RPMI7951 (cell line): ENCODE measurements around the gene EOGT. TPM values are rescaled to one million over a fixed set of nuclear protein-coding genes. Genes with fewer than 3 reads are reported as not detected.

Experiments
- DNase-seq: peaks from one replicate; pipeline ENCODE4 v3.0.0-alpha.2; 2012; ENCODE audit warnings: low read depth
- total RNA-seq: library from RNA; depleted of rRNA; stranded (reverse); fragments of >200 nt; shearing (Covaris generic); gene quantifications from 2 replicates; pipeline ENCODE4 v1.2.3, GENCODE V29; 2014; rRNA removed

The EOGT gene
- total RNA-seq: 41.7 and 43.0 TPM in 2 replicates

GRCh38 chr3:69013253-69014021, at the start of gene EOGT:
Gene EOGT (minus strand): TSS chr3:69013684. CDS start chr3:69009846, 3,838 bp downstream.
- DNase-seq: peak; percentile 85

DNA sequence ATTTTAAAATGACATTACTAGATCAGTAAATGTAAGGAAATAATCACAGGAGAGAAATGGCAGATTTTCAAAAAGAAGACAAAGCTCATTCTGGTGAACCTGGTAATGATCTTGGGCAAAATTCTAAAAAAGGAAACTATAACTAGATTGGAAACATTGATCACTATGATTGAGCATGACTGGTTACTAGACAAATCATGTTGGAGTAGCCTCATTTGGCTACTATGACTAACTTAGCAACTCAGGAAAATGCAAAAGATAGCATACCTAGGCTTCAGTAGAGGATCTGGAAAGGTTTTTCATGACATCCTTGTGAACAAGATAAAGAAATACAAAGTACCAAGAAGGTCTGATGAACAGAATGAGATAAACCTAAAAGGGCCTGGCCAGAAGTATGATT, 46.2 kb upstream of the EOGT start:
- DNase-seq: no peak

DNA sequence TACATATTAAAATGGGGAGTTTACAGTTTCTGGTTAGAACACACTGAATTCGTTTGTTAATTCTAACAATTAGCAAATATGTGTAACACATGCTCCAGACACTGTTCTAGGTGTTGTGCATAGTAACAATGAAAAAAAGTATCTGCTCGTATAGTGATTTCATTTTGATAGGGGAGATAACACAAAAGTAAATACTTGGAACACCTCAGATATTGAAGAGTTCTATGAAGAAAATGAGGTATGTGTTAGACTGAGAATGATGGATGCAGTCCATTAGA, 45.4 kb upstream of the EOGT start:
- no peak for DNase-seq

DNA sequence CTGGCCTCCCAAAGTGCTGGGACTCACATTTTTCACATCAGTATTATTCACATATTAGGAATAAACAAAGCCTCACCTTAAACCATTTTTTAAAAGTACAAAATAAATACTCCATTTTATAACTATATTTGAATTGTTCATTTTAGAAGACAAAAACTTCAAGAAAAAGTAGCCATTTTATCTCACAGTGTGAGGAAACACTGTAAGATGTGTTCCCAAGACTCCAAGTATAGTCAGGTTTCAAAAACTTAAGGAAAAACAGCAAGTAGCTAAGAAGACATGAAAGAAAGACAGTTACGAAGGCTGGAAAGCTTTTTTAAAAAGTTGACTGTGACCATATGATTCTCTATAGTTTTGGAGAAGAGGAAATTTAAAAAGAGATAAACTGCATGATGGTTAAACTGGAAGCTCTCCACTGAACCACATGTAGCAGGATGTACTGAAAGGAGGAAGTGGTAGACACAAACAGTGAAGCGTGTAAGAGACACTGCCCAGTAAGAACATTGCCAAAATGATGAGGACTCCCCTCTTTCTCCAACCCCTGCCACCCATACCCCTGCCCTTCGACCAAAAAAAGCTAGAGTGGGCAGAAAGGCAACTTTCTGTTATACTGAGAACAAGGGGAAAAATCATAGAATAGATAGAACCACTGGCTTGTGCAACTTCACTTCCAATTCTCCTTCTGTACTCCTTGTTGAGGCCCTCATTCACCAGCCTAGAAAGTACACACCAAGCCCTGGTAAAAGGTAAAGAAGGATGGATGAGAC, 44.9 kb upstream of the EOGT start:
- no peak for DNase-seq

DNA sequence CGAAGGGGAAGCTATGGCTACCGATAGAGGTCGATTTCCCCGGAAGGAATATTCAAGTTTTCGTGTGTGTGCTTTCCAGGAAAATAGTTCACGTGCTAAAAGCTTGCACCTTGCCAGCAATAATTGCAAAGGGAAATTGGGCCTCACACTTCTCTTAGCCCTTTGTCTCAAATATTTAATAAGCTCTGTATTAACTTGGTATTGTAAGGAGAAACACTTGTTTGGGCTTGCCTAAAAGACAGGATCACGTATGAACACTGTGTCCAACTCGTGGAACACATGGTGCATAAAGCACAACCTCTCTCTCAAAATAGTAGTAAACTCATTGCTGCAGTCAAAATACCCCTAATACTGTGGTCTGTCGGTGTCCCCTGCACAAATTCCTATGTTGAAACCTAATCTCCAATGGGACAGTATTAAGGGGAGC, 39.0 kb upstream of the EOGT start:
- no peak for DNase-seq

GRCh38 chr3:69051756-69052471, 38.4 kb upstream of the EOGT start, which contains the start of gene TMF1:
Gene TMF1 (minus strand): TSS chr3:69052333. CDS start chr3:69052086, 247 bp downstream.
- peak; percentile 98 for DNase-seq

DNA sequence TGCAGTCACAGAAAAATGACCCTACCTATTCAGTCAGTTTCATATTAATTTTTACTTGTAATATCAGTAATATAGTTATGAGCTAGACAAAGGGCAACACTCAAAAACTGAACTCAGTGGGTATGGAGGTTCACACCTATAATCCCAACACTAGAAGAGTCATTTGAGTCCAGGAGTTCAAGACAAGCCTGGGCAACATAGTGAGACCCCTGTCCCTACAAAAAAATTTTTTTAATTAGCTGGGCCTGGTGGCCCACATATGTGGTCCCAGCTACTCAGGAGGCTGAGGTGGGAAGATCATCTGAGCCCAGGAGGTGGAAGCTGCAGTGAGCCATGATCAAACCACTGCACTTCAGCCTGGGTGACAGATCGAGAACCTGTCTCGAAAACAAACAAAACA, 35.5 kb upstream of the EOGT start:
- DNase-seq: no peak

DNA sequence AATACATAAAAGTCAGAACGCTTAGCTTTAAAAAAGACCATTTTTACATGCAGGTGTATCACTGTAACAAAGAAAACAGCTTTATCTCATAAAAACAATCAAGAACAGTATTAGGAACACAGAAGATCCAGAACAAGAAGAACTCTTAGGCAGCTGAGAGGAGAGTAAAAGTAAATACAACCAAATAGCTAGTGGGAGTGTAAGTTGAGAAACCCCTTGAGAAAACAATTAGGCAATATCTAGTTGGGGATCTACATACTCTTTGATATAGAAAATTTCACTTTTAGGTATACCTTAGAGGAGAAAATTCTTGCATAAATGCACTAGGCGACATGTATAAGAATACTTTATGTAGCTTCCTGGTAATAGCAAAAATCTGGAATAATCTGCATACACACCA, 31.1 kb upstream of the EOGT start:
- DNase-seq: no peak

DNA sequence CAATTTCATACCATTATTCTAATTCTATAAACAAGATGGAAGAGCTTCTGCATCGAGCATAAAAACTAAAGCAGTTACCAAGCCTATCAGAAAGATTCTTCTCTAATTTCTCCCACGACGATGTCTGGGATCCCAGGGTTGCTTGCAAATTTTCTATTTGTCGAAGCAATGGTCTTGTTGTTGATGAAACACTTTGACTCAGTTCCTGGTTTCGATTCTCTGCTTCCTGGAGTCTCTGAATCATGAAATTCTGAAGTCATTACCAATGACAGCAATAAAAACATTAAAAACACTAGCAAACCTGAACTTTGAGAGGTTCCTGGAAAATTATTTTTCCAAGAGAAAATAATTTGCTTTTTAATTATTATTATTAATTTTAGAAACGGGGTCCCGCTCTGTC, 20.0 kb upstream of the EOGT start:
- peak; percentile 76 for DNase-seq

DNA sequence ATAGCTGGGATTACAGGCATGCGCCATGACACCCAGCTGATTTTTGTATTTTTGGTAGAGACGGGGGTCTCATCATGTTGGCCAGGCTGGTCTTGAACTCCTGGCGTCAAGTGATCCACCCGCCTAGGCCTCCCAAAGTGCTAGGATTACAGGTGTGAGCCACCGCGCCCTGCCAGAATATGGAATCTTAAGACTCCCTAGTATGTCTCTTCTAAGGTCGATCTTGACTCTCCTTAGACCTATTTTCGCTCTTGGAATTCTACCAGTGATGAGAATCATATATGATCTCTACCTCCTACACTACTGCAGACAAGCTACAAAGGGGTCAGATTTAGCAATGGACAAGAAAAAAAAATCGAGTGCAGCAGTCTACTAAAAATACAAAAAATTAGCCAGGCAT, 19.3 kb upstream of the EOGT start:
- DNase-seq: no peak

DNA sequence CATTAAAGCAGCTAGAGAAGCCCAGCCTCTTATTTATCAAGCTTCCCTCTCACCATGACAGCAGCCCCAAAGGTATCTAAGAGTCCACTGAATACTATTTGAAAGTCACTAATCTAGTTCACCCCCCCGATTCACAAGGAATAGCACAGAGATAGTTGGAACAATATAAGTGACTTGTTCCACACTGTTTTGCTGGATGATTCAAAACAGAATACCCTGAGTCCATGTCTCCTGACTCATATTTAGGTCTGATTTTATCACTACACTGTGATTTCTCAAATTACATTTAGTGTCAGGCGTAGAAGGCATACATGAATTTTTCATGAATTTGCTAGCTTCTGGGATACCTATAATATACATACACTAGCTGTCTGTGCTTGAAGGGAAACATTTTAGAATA, 18.7 kb upstream of the EOGT start:
- peak; percentile 71 for DNase-seq

GRCh38 chr3:69031635-69032034, 18.2 kb upstream of the EOGT start:
- DNase-seq: no peak

DNA sequence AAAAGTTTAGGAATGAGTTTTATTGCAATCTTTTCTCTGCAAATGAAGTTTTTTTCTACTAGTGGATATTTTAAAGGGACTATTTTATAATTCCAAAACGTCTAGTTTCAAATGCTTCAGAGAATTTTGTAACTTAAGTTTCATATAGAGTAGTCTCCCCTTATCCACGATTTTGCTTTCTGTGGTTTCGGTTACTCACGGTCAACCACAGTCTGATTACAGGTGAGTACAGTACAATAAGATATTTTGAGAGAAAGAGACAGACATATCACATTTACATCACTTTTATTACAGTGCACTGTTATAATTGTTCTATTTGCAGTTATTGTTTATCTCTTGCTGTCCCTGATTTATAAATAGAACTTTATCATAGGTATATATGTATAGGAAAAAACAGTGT, 7.4 kb upstream of the EOGT start:
- DNase-seq: no peak

GRCh38 chr3:69020424-69020823, 6.9 kb upstream of the EOGT start:
- DNase-seq: no peak

GRCh38 chr3:69016901-69017300, 3.4 kb upstream of the EOGT start:
- DNase-seq: no peak

DNA sequence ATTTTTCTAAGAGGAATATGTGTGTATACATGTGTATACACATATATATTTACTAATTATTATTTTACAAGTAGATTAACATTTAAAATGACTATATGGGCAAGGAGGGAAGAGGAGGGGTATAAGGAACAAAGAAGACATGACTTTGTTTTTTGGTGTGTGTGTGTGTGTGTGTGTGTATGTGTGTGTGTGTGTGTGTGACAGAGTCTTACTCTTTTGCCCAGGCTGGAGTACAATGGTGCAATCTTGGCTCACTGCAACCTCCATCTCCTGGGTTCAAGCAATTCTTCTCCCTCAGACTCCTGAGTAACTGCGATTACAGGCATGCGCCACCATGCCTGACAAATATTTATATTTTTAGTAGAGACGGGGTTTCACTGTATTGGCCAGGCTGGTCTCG, 2.6 kb upstream of the EOGT start:
- DNase-seq: no peak

DNA sequence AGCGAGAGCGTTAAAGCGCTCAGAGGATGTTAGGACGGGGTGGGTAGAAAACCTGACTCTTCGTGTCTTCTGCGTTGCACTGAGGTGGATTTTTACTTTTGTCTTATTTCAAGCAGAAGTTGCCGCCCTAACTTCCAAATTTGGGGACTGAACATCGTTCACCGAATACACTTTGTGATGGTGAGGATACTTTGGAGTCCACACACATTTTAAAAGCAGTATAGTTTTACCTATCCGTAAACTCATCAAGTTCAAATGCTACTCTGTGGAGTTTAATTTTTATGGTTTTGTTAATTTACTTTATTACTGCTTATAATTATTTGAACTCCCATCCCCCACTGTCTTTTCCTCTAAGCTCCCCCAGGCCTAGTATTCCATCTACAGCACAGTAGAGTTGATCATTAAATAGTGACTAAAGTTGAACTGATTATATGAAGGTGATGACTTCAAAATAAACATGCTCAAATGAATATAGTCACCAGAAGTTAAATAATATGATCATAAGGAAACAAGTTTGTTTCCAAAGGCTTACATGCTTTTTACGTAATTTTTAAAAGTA, 617 bp upstream of the EOGT start:
- DNase-seq: no peak

DNA sequence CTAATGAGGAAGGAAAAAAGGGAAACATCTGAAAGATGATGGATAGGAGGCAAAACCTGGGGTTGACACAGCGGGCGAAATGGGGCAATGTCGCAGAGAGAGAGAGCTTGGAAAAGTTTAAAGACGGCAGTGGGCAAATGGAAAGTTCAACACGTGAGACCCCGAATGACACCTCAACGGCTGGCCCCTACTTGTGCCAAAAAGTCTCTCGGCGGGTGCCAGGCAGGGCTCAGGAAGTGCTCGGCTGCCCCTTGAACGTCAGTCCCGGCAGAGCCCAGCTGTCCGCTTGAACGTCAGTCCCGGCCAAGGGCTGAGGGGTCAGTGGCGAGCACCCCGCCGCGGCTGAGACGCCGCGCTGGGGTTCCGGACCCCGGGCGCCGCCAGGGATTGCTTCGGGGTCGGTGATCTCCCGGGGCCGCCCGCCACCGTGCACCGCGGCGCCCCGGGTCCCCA, 658 bp downstream of the EOGT start:
- DNase-seq: peak; percentile 58

GRCh38 chr3:69012100-69012799, 1.2 kb downstream of the EOGT start:
- peak; percentile 15 for DNase-seq

DNA sequence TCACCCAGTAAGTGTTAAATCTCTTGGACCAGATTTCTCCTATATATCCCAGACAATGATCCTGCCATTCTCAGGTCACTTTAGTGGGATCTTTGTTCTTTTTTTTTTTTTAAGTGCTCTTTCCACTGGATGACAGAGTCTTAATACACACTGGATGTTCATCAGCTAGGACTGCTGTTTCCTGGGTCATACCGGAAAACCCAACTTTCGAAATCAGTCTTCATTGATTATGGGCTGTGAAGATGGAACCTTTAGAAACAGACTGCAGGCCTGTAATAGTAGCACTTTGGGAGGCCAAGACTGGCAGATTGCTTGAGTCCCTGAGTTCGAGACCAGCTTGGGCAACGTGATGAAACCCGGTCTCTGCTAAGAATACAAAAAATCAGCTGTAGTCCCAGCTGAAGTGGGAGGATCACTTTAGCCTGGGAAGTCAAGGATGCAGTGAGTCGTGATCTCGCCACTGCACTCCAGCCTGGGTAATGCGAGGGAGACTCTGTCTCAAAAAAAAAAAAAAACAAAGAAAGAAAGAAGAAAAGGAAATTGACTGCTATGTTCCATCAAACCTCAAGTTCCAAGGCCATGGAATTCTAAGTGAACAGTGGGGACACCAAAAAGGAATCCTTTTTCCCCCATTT, 2.3 kb downstream of the EOGT start:
- no peak for DNase-seq
